CD14-positive monocyte (primary cell): ENCODE results near the gene CABP2. TPM values are rescaled to one million over a fixed set of nuclear protein-coding genes. Genes with fewer than 3 reads are reported as not detected.

Source experiments
- DNase-seq, 3 donors: peaks; one replicate each; pipeline ENCODE4 v3.0.0-alpha.2; 2011 to 2022
- H2AFZ ChIP-seq: 2 replicates; pipeline ENCODE4 v1.6.0; 2012; ENCODE audit warnings: mild to moderate bottlenecking, low read depth, low read length, inconsistent platforms; ENCODE audit not compliant: insufficient read depth, poor library complexity, severe bottlenecking
- H3K27ac ChIP-seq, 2 donors: 1 replicate in 1 of 2; 2 replicates in 1 of 2; pipeline ENCODE4 v1.5.1; 2012 to 2013; ENCODE audit warnings: low read length in 2 of 2, control low read depth in 1 of 2, inconsistent platforms in 1 of 2, low read depth in 1 of 2, mild to moderate bottlenecking in 1 of 2
- H3K27me3 ChIP-seq, 2 donors: one replicate each; pipeline versions ENCODE4 v1.6.0 to v1.6.1; 2011 to 2013; ENCODE audit warnings: low read length in 2 of 2; ENCODE audit not compliant: control insufficient read depth in 2 of 2, insufficient read depth in 2 of 2
- H3K36me3 ChIP-seq, 2 donors: replicated peaks in 1 of 2; 1 replicate in 1 of 2; 2 replicates in 1 of 2; pipeline versions ENCODE4 v1.5.1 to v1.6.1; 2012 to 2013; ENCODE audit warnings: low read length in 2 of 2, control low read depth in 1 of 2, inconsistent platforms in 1 of 2, mild to moderate bottlenecking in 1 of 2; ENCODE audit not compliant: insufficient read depth in 2 of 2, control insufficient read depth in 1 of 2
- H3K4me1 ChIP-seq, 2 donors: 1 replicate in 1 of 2; 2 replicates in 1 of 2; pipeline versions ENCODE4 v1.5.1 to v1.6.1; 2012 to 2013; ENCODE audit warnings: low read length in 2 of 2, control low read depth in 1 of 2, inconsistent platforms in 1 of 2, mild to moderate bottlenecking in 1 of 2, moderate library complexity in 1 of 2; ENCODE audit not compliant: insufficient read depth in 2 of 2, control insufficient read depth in 1 of 2
- H3K4me2 ChIP-seq: replicated peaks from 2 replicates; pipeline ENCODE3; 2012; ENCODE audit warnings: low read length, moderate library complexity, mild to moderate bottlenecking; ENCODE audit not compliant: poor library complexity, severe bottlenecking; ENCODE audit errors: extremely low read depth
- H3K4me3 ChIP-seq, 3 experiments: fragments of 200-600 bp in 1 of 3; sonication (generic) in 1 of 3; replicated peaks in 1 of 3; 1 replicate in 2 of 3; 2 replicates in 1 of 3; pipeline ENCODE4 v1.5.1; 2011 to 2013; ENCODE audit warnings: low read length in 3 of 3, mild to moderate bottlenecking in 3 of 3, control low read depth in 2 of 3, low read depth in 2 of 3, inconsistent platforms in 1 of 3, moderate library complexity in 1 of 3
- H3K79me2 ChIP-seq: 2 replicates; pipeline ENCODE4 v1.6.0; 2012; ENCODE audit warnings: mild to moderate bottlenecking, control low read depth, inconsistent platforms, low read length, moderate library complexity; ENCODE audit not compliant: insufficient read depth
- H3K9ac ChIP-seq: 2 replicates; pipeline ENCODE4 v1.6.0; 2017; ENCODE audit warnings: low read length, mild to moderate bottlenecking; ENCODE audit not compliant: insufficient read depth, poor library complexity, severe bottlenecking
- H3K9me3 ChIP-seq, 2 donors: replicated peaks in 1 of 2; 1 replicate in 1 of 2; 2 replicates in 1 of 2; pipeline versions ENCODE4 v1.5.1 to v1.6.1; 2012 to 2013; ENCODE audit warnings: low read length in 2 of 2, control low read depth in 1 of 2; ENCODE audit not compliant: control insufficient read depth in 1 of 2, insufficient read depth in 1 of 2
- H4K20me1 ChIP-seq: 2 replicates; pipeline ENCODE4 v1.6.0; 2012; ENCODE audit warnings: mild to moderate bottlenecking, low read length, control low read depth, moderate library complexity; ENCODE audit not compliant: insufficient read depth
- H3K27ac Mint-ChIP-seq, 7 donors: one replicate each; pipeline ENCODE4 v1.8.0; 2020; ENCODE audit warnings: mild to moderate bottlenecking in 7 of 7, mixed read lengths in 7 of 7, moderate library complexity in 6 of 7, inconsistent platforms in 2 of 7
- H3K27me3 Mint-ChIP-seq, 3 donors: one replicate each; pipeline ENCODE4 v1.8.0; 2021 to 2022; ENCODE audit warnings: low read depth in 3 of 3, mild to moderate bottlenecking in 3 of 3, mixed read lengths in 3 of 3, moderate library complexity in 3 of 3, inconsistent platforms in 1 of 3
- H3K36me3 Mint-ChIP-seq, 2 donors: one replicate each; pipeline ENCODE4 v1.8.0; 2020; ENCODE audit warnings: mixed read lengths in 2 of 2, inconsistent platforms in 1 of 2, mild to moderate bottlenecking in 1 of 2
- H3K4me1 Mint-ChIP-seq: one replicate; pipeline ENCODE4 v1.8.0; 2020; ENCODE audit warnings: mild to moderate bottlenecking, mixed read lengths
- H3K4me3 Mint-ChIP-seq, 2 donors: one replicate each; pipeline ENCODE4 v1.8.0; 2020; ENCODE audit warnings: mild to moderate bottlenecking in 2 of 2, mixed read lengths in 2 of 2, moderate library complexity in 1 of 2
- H3K9me3 Mint-ChIP-seq, 7 donors: one replicate each; pipeline ENCODE4 v1.8.0; 2020 to 2022; ENCODE audit warnings: mixed read lengths in 7 of 7, mild to moderate bottlenecking in 6 of 7, moderate library complexity in 6 of 7, inconsistent platforms in 2 of 7
- WGBS: methylation state at CpG from one replicate; pipeline ENCODE4 v1.1.5; 2013; ENCODE audit warnings: missing lambda C conversion rate; ENCODE audit not compliant: insufficient coverage; 5-methylcytosine and 5-hydroxymethylcytosine counted together
- intact Hi-C, 2 donors: fragments of 100-400 bp; cut with micrococcal nuclease; formaldehyde crosslinking; loops; one replicate each; pipeline versions ENCODE4 v1.15.0 to v1.15.1; 2023
- polyA plus RNA-seq, 3 donors: library from polyadenylated mRNA; depleted of rRNA in 1 of 3; unstranded in 2 of 3; stranded (reverse) in 1 of 3; fragments of 300-500 nt in 2 of 3; fragments of >200 nt in 1 of 3; fragmentation: Illumina TruSeq in 2 of 3; gene quantifications; 1 replicate in 2 of 3; 2 replicates in 1 of 3; pipeline ENCODE4 v1.2.3, GENCODE V29; 2012 to 2021
- TF ChIP-seq, protein P1 (sequence below): fragments of 200-600 bp; IDR thresholded peaks from one replicate; pipeline ENCODE4 v1.8.0; 2022; ENCODE audit warnings: antibody characterized with exemption, mild to moderate bottlenecking

Gene CABP2
- polyA plus RNA-seq, 3 donors: not detected

- no peak overlapping the region for H2AFZ ChIP-seq
- H4K20me1 ChIP-seq: no peaks in the 10 kb centered on the region
- H3K79me2 ChIP-seq: no peaks in the 10 kb centered on the region
- no peak overlapping the region for H3K4me3 Mint-ChIP-seq
- H3K27ac ChIP-seq: no peak overlapping the region
- TF ChIP-seq, protein P1, sequence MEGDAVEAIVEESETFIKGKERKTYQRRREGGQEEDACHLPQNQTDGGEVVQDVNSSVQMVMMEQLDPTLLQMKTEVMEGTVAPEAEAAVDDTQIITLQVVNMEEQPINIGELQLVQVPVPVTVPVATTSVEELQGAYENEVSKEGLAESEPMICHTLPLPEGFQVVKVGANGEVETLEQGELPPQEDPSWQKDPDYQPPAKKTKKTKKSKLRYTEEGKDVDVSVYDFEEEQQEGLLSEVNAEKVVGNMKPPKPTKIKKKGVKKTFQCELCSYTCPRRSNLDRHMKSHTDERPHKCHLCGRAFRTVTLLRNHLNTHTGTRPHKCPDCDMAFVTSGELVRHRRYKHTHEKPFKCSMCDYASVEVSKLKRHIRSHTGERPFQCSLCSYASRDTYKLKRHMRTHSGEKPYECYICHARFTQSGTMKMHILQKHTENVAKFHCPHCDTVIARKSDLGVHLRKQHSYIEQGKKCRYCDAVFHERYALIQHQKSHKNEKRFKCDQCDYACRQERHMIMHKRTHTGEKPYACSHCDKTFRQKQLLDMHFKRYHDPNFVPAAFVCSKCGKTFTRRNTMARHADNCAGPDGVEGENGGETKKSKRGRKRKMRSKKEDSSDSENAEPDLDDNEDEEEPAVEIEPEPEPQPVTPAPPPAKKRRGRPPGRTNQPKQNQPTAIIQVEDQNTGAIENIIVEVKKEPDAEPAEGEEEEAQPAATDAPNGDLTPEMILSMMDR: no peak
- WGBS: 91% methylated on average over 5 of the region's 10 CpGs
- no peak overlapping the region for H3K4me3 ChIP-seq
- no peaks in the 10 kb centered on the region for H3K36me3 Mint-ChIP-seq
- no peak overlapping the region for H3K27ac Mint-ChIP-seq
- intact Hi-C loops: no loop called here
- H3K9me3 ChIP-seq: no peaks in the 10 kb centered on the region
- no peaks in the 10 kb centered on the region for H3K4me1 Mint-ChIP-seq
- H3K27me3 Mint-ChIP-seq: peaks cover 9 to 13% (median 9%) of the 10 kb centered on the region in 3 donors
- H3K36me3 ChIP-seq: no peaks in the 10 kb centered on the region
- H3K4me2 ChIP-seq: no peak overlapping the region
- no peaks in the 10 kb centered on the region for H3K4me1 ChIP-seq
- no peaks in the 10 kb centered on the region for H3K9me3 Mint-ChIP-seq
- H3K27me3 ChIP-seq: no peaks in the 10 kb centered on the region
- DNase-seq: no peak
- H3K9ac ChIP-seq: no peak overlapping the region
Measured at GRCh38 chr11:67562963-67563704, 39.9 kb upstream of the CABP2 start.

- 81% methylated on average over 7 of the region's 10 CpGs for WGBS
- no peak overlapping the region for H2AFZ ChIP-seq
- H3K4me1 ChIP-seq: no peaks in the 10 kb centered on the region
- H3K27me3 ChIP-seq: no peaks in the 10 kb centered on the region
- Mint-ChIP-seq H3K27ac (no peak overlapping the region), H3K27me3 (peaks cover 9 to 15% (median 9%) of the 10 kb centered on the region in 3 donors), H3K4me1 (no peaks in the 10 kb centered on the region), H3K9me3 (no peaks in the 10 kb centered on the region), H3K4me3 (no peak overlapping the region), H3K36me3 (no peaks in the 10 kb centered on the region)
- DNase-seq: no peak
- TF ChIP-seq, protein P1: no peak
- no peaks in the 10 kb centered on the region for H4K20me1 ChIP-seq
- no peak overlapping the region for H3K9ac ChIP-seq
- no peaks in the 10 kb centered on the region for H3K36me3 ChIP-seq
- no peak overlapping the region for H3K27ac ChIP-seq
- H3K79me2 ChIP-seq: no peaks in the 10 kb centered on the region
- no peak overlapping the region for H3K4me3 ChIP-seq
- intact Hi-C loops: no loop called here
- no peaks in the 10 kb centered on the region for H3K9me3 ChIP-seq
- H3K4me2 ChIP-seq: no peak overlapping the region
Measured at GRCh38 chr11:67561971-67562619, 38.8 kb upstream of the CABP2 start.
